HG03460 (cell line): ENCODE results near the gene TBCE.
"Not testable (repeated sequence)": the region's sequence is repeated elsewhere in the genome, so short reads cannot be mapped to it uniquely, and the experiment has no call there.

Experiments used
- ATAC-seq: cut with Tn5 transposase; IDR thresholded peaks from one replicate; pipeline ENCODE4 v1.9.1; 2021; ENCODE audit not compliant: unreplicated experiment

The TBCE gene

GRCh38 chr1:235351898-235352297, 15.3 kb upstream of the TBCE start:
- no peak for ATAC-seq

GRCh38 chr1:235357485-235358373, 9.5 kb upstream of the TBCE start:
- no peak for ATAC-seq

GRCh38 chr1:235358899-235359298, 8.3 kb upstream of the TBCE start:
- ATAC-seq: no peak

- not testable (repeated sequence) for ATAC-seq
Measured at GRCh38 chr1:235364189-235364588, 3.0 kb upstream of the TBCE start.

GRCh38 chr1:235366286-235366685, 941 bp upstream of the TBCE start:
- ATAC-seq: no peak

GRCh38 chr1:235368428-235368827, 1.2 kb downstream of the TBCE start:
- no peak for ATAC-seq

- no peak for ATAC-seq
Measured at GRCh38 chr1:235369802-235370201, 2.6 kb downstream of the TBCE start.

- ATAC-seq: no peak
Measured at GRCh38 chr1:235375919-235376605, 8.8 kb downstream of the TBCE start.

- ATAC-seq: not testable (repeated sequence)
Measured at GRCh38 chr1:235378134-235378735, 11.0 kb downstream of the TBCE start.

GRCh38 chr1:235381955-235382739, 14.9 kb downstream of the TBCE start:
- ATAC-seq: not testable (repeated sequence)

GRCh38 chr1:235385633-235386032, 18.4 kb downstream of the TBCE start:
- ATAC-seq: not testable (repeated sequence)

GRCh38 chr1:235391874-235392273, 24.6 kb downstream of the TBCE start:
- no peak for ATAC-seq

- no peak for ATAC-seq
Measured at GRCh38 chr1:235397733-235398132, 30.5 kb downstream of the TBCE start.

- ATAC-seq: no peak
Measured at GRCh38 chr1:235399661-235400060, 32.4 kb downstream of the TBCE start.

GRCh38 chr1:235401251-235401650, 34.0 kb downstream of the TBCE start:
- no peak for ATAC-seq

- no peak for ATAC-seq
Measured at GRCh38 chr1:235402457-235403200, 35.4 kb downstream of the TBCE start.

- no peak for ATAC-seq
Measured at GRCh38 chr1:235403593-235403992, 36.4 kb downstream of the TBCE start.

GRCh38 chr1:235404190-235404589, 37.0 kb downstream of the TBCE start:
- no peak for ATAC-seq

- no peak for ATAC-seq
Measured at GRCh38 chr1:235407419-235407818, 40.2 kb downstream of the TBCE start.

- ATAC-seq: no peak
Measured at GRCh38 chr1:235408503-235408960, 41.3 kb downstream of the TBCE start.
